ENCODE results near the gene MYO18B.

The MYO18B gene

GRCh38 chr22:25829808-25830777 is 88.1 kb downstream of the MYO18B start:
- no peak for DNase-seq

GRCh38 chr22:25833091-25833490 is 91.1 kb downstream of the MYO18B start:
- no peak for DNase-seq

- no peak for DNase-seq
Observed at GRCh38 chr22:25833676-25834075, 91.7 kb downstream of the MYO18B start.

DNA sequence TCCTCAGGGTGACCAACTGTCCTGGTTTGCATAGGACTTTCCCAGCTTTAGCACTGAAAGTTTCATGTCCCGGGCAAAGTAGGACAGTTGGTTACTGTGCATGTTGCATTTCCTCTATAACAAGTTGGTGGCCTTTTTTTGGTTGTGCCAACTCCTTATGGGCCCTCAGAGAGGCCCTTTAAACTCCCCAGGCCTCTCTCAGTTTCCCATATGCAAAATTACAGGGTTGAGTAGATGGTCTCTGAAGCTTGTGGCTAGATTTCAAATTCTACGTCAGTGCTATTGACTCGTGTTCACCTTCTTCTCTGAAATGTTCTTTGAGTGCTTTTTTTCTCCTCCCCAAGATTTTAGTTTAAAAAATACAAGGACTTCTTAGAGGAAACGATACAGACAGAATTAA is 92.5 kb downstream of the MYO18B start:
- no peak for DNase-seq

- DNase-seq, result no peak
Observed at GRCh38 chr22:25835348-25835747, 93.4 kb downstream of the MYO18B start.

DNA sequence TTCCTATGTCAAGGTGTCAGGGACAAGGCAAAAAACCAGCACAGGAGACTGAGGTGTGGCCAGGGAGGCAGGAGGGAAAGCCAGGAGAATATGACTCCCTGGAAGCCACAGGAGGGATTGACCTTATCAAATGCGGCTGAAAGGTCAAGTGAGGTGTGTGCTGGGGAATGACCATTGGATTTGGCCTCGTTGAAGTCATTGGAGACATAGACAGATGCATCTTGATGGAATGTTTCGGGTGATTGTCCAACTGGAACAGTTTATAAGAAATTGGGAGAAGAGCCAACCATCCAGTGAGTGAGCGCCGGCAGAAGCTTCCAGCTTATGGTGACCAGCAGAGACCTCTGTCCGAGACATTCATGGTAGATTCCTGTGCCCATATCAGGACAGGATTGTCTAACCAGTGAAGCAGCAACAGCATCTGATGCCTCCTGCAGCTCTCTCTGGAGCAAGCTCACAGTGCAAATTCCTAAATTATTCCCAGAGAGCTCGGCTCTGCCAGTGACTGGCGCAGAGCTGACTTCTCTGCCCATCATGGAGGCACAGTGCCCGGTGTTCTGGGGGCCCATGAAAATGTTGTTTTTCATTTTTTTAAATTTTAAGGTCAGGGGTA is 95.4 kb downstream of the MYO18B start:
- no peak for DNase-seq

DNA sequence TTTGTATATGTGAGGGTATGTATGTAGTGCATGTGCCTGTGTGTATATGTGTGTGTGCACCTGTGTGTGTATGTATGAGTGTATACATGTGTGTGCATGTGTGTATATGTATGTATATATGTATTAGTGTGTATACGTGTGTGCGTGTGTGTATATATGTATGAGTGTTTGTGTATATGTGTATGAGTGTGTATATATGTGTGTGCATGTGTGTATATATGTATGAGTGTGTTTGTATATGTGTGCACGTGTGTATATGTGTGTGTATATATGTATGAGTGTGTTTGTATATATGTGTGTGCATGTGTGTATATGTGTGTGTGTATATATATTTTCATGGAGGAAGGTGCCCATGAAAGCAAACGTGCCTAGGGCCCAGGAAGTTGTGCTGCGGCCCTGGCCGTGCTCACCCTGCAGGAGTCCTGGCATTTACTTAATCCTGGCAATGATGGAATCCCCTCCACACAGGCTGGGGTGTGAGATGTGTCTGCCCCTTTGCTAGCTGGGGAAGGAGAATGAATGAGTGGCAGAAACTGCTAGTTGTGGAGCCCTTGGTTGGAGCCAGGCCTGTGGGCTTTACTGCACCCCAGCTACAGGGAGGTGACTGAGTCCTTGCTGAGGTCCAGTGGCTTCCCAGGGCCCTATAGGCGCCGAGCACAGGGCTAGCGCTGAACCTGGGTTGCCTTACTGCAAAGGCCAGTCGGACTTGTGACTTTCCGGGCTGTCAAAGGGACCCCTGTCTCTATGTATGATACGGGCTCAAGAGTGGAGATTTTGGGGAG is 97.2 kb downstream of the MYO18B start:
- DNase-seq, result no peak

GRCh38 chr22:25839755-25840154 is 97.8 kb downstream of the MYO18B start:
- DNase-seq, result no peak

DNA sequence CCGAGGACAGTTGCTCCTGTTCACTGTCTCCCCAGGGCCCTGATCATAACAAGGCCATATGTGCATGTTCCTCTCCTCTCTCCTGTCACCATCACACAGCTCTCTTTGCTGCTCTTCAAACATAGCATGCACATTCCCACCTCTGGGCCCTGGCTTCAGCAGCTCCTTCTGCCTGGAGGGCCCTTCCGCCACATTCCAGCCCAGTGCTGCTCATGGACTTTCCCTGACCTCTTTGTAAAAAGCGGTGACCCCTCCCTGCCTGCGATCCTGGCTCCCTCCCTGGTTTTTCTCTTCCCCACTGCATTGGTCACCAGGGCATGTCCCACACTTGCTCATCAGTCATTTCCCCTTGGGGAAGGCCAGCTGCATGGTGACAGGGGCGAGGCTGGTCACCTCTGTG is 98.2 kb downstream of the MYO18B start:
- DNase-seq, result no peak

- DNase-seq, result no peak
Observed at GRCh38 chr22:25840891-25841290, 98.9 kb downstream of the MYO18B start.

DNA sequence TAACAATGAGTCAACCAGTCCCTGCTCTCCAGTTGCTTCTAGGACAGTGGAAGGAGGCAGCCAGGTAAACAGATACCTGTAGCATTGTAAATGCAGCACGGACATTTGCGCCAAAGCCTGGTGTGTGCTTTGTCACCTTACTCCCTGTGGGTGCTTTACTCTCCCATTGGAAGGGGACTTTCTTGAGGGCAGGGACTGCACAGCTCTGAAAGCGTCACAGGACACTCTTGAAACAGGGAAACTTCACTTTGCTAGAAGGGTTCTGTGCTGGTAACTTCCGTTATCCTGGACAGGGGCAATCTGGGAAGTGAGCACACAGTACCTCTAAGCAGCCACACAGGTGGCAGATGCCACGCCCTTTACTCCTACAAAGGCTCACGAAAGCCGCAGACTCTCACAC is 99.8 kb downstream of the MYO18B start:
- DNase-seq, result no peak

GRCh38 chr22:25843660-25844405 is 101.8 kb downstream of the MYO18B start:
- no peak for DNase-seq

GRCh38 chr22:25844601-25845000 is 102.6 kb downstream of the MYO18B start:
- no peak for DNase-seq

DNA sequence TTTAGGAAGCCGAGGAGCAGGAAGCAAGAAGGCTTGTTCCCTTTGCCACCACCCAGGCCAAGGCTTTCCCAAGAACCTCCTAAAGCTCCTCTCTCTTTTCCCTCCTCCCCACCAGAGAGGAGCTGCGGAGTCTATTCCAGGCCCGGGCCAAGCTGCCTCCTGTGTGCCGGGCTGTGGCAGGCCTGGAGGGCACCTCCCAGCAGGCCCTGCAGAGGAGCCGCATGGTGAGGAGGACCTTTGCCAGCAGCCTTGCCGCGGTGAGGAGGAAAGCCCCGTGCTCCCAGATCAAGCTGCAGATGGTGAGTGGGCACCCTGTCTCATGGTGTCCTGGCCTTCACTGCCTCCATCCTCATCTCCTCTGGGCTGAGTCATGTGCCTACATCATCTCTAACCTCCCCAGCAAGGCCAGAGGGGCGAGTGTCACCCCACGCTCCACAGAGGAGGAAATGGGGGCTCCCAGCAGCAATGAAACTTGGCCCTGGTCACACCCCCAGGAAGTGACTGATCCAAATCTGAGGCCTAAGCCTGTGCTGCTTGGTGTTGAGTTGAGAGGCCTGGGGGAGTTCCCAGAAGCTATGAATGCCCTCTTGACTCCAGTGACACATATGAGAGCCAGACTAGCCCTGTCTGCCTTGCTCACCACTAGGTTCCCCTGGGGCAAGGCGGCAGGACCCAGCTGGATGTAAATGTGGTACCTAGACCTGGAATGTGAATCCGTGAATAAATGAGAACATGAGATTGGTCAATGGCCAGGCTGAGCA is 104.2 kb downstream of the MYO18B start:
- no peak for DNase-seq

- no peak for DNase-seq
Observed at GRCh38 chr22:25847451-25847850, 105.5 kb downstream of the MYO18B start.

- no peak for DNase-seq
Observed at GRCh38 chr22:25848954-25849353, 107.0 kb downstream of the MYO18B start.

DNA sequence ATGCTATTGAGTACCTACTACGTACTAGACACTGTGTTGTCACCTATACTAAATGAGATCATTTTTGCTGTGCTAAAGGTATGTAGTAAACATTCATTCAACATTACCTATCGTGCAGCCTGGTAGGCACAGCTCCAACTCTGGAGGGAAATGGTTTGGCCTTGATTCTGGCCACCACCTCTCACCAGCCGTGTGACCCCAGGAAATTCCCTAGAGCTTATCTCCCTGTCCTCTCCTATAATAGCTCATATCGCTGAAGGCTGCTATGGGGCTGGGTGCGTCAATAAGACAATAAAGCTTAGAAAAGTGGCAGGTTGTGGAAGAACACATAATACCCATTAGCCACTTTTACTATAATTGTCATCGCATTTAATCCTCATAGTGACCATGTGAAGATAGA is 107.5 kb downstream of the MYO18B start:
- DNase-seq, result no peak

- DNase-seq, result no peak
Observed at GRCh38 chr22:25852223-25852622, 110.2 kb downstream of the MYO18B start.

DNA sequence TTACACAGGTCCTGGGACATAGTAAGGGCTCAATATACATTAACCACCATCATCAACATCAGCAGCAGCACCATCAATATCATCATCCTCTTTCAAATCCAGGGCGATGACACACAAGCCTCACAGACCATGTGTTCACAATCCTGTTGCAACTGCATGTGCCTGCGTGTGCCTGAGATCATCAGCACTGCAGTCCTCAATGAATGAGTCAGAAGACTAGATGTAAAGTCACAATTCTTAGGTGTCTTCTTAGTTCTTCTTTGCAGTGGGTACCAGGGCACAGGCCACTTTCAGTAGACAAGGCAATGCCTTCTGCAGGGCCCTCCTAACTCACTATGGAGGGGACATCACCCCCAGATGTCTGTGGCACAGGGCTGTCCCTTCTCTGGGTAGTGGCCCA is 111.1 kb downstream of the MYO18B start:
- no peak for DNase-seq

GRCh38 chr22:25853501-25854284 is 111.7 kb downstream of the MYO18B start:
- no peak for DNase-seq

GRCh38 chr22:25869771-25870170 is 127.8 kb downstream of the MYO18B start:
- no peak for DNase-seq

All from activated gamma-delta T cell treated with Interleukin-2 at 50 U/mL for 16 hours (primary cell).